Suprapubic skin (tissue), 4 donors: Measurements from ENCODE around the gene DTL. TPM values are rescaled to one million over a fixed set of nuclear protein-coding genes. Genes with fewer than 3 reads are reported as not detected.

ENCODE experiments used
- DNase-seq, 2 donors: peaks; one replicate each; pipeline ENCODE4 v3.0.0-alpha.2; 2019; ENCODE audit warnings: low spot score in 2 of 2
- H3K27ac ChIP-seq: fragments of 200-600 bp; sonication (generic); one replicate; pipeline ENCODE4 v1.5.1; 2019
- H3K27me3 ChIP-seq: fragments of 200-600 bp; sonication (generic); one replicate; pipeline ENCODE4 v1.5.1; 2019
- H3K36me3 ChIP-seq: fragments of 200-600 bp; sonication (generic); one replicate; pipeline ENCODE4 v1.5.1; 2019
- H3K4me1 ChIP-seq: fragments of 200-600 bp; sonication (generic); one replicate; pipeline ENCODE4 v1.5.1; 2019
- H3K4me3 ChIP-seq: fragments of 200-600 bp; sonication (generic); one replicate; pipeline ENCODE4 v1.5.1; 2019; ENCODE audit warnings: mild to moderate bottlenecking
- H3K9me3 ChIP-seq: fragments of 200-600 bp; sonication (generic); one replicate; pipeline ENCODE4 v1.5.1; 2019
- CTCF ChIP-seq, 2 donors: fragments of 200-600 bp in 1 of 2; fragments of 450-650 bp in 1 of 2; sonication (generic) in 1 of 2; IDR thresholded peaks; one replicate each; pipeline ENCODE4 v1.5.1; 2016 to 2019; ENCODE audit warnings: antibody characterized with exemption in 2 of 2, mild to moderate bottlenecking in 1 of 2, moderate library complexity in 1 of 2
- EP300 ChIP-seq: sonication (generic); formaldehyde crosslinking; IDR thresholded peaks from one replicate; pipeline ENCODE4 v1.6.1; 2017; ENCODE audit warnings: antibody characterized with exemption
- POLR2A ChIP-seq, 2 donors: fragments of 450-650 bp; IDR thresholded peaks; one replicate each; pipeline ENCODE4 v1.6.1; 2017; ENCODE audit warnings: antibody characterized with exemption in 2 of 2, mild to moderate bottlenecking in 2 of 2, moderate library complexity in 2 of 2
- POLR2AphosphoS5 ChIP-seq, 3 donors: sonication (generic); formaldehyde crosslinking; IDR thresholded peaks; one replicate each; pipeline ENCODE4 v1.6.1; 2017; ENCODE audit warnings: antibody characterized with exemption in 3 of 3
- total RNA-seq, 4 donors: library from RNA; depleted of rRNA; stranded (reverse); fragments of >200 nt; gene quantifications; one replicate each; pipeline ENCODE4 v1.1.0, GENCODE V29; 2016

The DTL gene
- total RNA-seq, 4 donors from 2014 or later = 0.89 to 7.1 (median 4.4) TPM

GRCh38 chr1:212153635-212154034 lies 118.1 kb downstream of the DTL start:
- H3K4me1 ChIP-seq = peaks cover 17% of the 10 kb centered on the region
- no peaks in the 10 kb centered on the region for H3K36me3 ChIP-seq
- TF ChIP-seq CTCF (IDR thresholded peaks at IDR 0.05) (no peak), POLR2AphosphoS5 (IDR thresholded peaks at IDR 0.05) (no peak), POLR2A (IDR thresholded peaks at IDR 0.05) (no peak), EP300 (no peak)
- DNase-seq = no peak
- no peak overlapping the region for H3K4me3 ChIP-seq
- H3K9me3 ChIP-seq = no peaks in the 10 kb centered on the region
- H3K27ac ChIP-seq = no peak overlapping the region
- H3K27me3 ChIP-seq = no peaks in the 10 kb centered on the region

Other genes with a start within 250 kb of the DTL start
- gene LPGAT1, start 205.0 kb upstream of the DTL start, total RNA-seq = 10 to 100 TPM; 15.8 to 26.2 (median 18.2) TPM
- gene INTS7, start 191 bp upstream of the DTL start, total RNA-seq = 10 to 100 TPM; 13.5 to 22.3 (median 18.2) TPM
- 10 to 100 TPM; 44.6 to 58.2 (median 50.5) TPM for gene PPP2R5A, start 249.7 kb downstream of the DTL start, total RNA-seq